ENCODE results near the gene COPZ2. TPM values are rescaled to one million over a fixed set of nuclear protein-coding genes. Genes with fewer than 3 reads are reported as not detected.

Gene COPZ2
- total and polyA plus RNA-seq, 2 donors (not counting 1 experiment from before 2014, with no cell fraction given): 1.0 to 2.3 TPM

DNA sequence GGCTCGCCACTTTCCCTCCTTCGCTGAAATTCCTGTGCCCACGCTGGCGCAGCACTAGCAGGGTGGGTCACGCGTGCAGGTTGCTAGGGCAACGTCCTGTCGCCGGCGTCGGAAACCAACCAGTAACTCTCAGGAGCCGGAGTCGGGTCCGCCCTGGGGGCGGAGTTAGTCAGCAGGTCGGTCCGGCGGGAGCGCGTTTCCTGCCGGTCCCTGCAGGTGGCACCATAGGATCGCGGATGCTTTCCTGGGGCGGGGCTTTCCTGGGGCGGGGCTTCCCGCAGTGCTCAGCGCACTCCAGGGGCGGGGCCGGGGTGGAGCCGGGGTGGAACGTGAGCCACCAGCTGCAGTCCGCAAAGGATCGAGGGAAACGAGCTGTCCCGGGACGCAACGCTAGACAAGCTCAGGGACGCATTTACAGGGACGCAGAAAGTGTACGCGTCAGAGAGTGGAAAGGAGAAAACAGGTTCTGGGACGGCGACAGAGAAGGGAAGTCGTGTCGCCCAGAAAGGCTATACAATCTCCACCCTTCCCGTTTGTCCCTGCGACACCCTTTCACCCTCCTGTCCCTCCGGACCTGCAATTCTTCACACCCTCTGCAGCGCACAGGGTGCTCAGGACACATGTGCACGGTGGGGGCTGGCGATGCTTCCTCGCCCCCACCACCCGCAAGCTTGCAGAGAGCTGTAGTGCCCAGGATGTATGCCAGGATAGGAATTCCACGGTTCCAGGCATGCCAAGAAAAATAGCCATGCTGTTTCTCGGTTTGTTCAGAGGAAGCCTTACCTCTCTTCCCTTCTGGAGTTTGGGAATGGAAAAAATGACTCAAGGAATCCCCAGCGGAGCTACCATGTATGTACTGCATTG is 12.3 kb downstream of the COPZ2 start:
- Histone ChIP-seq H3K27ac (ENCODE audit: low read length in 2 of 2) (peak overlapping the region; percentile 38 to 55), H3K36me3 (replicated peaks in 1 of 2; ENCODE audit: control extremely low read depth in 1 of 2, control insufficient read depth in 1 of 2, extremely low read depth in 1 of 2, insufficient read depth in 2 of 2, low read length in 1 of 2) (no peaks in the 10 kb centered on the region), H4K20me1 (ENCODE audit: control insufficient read depth, insufficient read depth, low read length, poor library complexity, severe bottlenecking) (no peaks in the 10 kb centered on the region), H3K4me1 (ENCODE audit: control insufficient read depth in 2 of 2, insufficient read depth in 2 of 2, low read length in 2 of 2) (peaks cover 32 to 36% of the 10 kb centered on the region in 2 donors), H2AFZ (ENCODE audit: insufficient read depth, low read depth, low read length, poor library complexity, severe bottlenecking) (peak overlapping the region; percentile 79), H3K27me3 (replicated peaks in 1 of 4; ENCODE audit: control extremely low read depth in 1 of 4, control insufficient read depth in 3 of 4, insufficient read depth in 4 of 4, low read length in 3 of 4) (peaks cover 0 to 45% (median 15%) of the 10 kb centered on the region in 4 experiments), H3K4me3 (ENCODE audit: control extremely low read depth in 1 of 5, extremely low read depth in 1 of 5, insufficient read depth in 1 of 5, low read depth in 2 of 5, low read length in 4 of 5) (peak overlapping the region; percentile 40 to 76 (median 69)), H3K9ac (ENCODE audit: low read length) (peak overlapping the region; percentile 76), H3K79me2 (ENCODE audit: control insufficient read depth, insufficient read depth, low read length) (no peaks in the 10 kb centered on the region), H3K9me3 (ENCODE audit: control extremely low read depth in 1 of 3, control insufficient read depth in 2 of 3, insufficient read depth in 1 of 3, low read length in 2 of 3) (no peaks in the 10 kb centered on the region), H3K4me2 (replicated peaks; ENCODE audit: low read depth, low read length, poor library complexity, severe bottlenecking) (peak overlapping the region; percentile 98)
- H3K4me1 Mint-ChIP-seq: peaks cover 35% of the 10 kb centered on the region
- H3K27me3 Mint-ChIP-seq: peaks cover 19% of the 10 kb centered on the region
- WGBS (ENCODE audit: insufficient coverage): under 1% methylated on average over 46 of the region's 56 CpGs
- ChIA-PET CTCF (interaction anchor here (0.6 to 3.9 kb wide), 29 partner anchors 11 to 854 kb away, joined by 3 to 228 read pairs (median 7); partner anchors contain the start of genes CDK5RAP3, COPZ2, HOXB5 and NFE2L1), POLR2A (interaction anchor here (0.5 to 2.7 kb wide), 5 partner anchors 12 to 973 kb away, joined by 3 to 16 read pairs (median 5); partner anchors contain the start of gene NFE2L1)
- peak overlapping the region; percentile 87 for H3K27ac Mint-ChIP-seq
- DNase-seq (peak; percentile 97), ATAC-seq (ENCODE audit: low read depth) (peak; percentile 89)
- H3K4me3 Mint-ChIP-seq: peak overlapping the region; percentile 82
- intact Hi-C loops (cut with micrococcal nuclease): loop anchor here (1.0 to 10.0 kb wide), 12 partner anchors 12 to 593 kb away; partner anchors contain the start of genes CBX1, CDK5RAP3, COPZ2 and NFE2L1
- TF ChIP-seq EZH2 (IDR thresholded peaks at IDR 0.05; ENCODE audit: borderline replicate concordance, insufficient read depth, low read depth, low read length, poor library complexity, severe bottlenecking): no peak
- TF ChIP-seq, protein P1, sequence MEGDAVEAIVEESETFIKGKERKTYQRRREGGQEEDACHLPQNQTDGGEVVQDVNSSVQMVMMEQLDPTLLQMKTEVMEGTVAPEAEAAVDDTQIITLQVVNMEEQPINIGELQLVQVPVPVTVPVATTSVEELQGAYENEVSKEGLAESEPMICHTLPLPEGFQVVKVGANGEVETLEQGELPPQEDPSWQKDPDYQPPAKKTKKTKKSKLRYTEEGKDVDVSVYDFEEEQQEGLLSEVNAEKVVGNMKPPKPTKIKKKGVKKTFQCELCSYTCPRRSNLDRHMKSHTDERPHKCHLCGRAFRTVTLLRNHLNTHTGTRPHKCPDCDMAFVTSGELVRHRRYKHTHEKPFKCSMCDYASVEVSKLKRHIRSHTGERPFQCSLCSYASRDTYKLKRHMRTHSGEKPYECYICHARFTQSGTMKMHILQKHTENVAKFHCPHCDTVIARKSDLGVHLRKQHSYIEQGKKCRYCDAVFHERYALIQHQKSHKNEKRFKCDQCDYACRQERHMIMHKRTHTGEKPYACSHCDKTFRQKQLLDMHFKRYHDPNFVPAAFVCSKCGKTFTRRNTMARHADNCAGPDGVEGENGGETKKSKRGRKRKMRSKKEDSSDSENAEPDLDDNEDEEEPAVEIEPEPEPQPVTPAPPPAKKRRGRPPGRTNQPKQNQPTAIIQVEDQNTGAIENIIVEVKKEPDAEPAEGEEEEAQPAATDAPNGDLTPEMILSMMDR (IDR thresholded peaks at IDR 0.05): peak; percentile 68
- H3K9me3 Mint-ChIP-seq (ENCODE audit: insufficient read depth): no peaks in the 10 kb centered on the region
